HS-27A (cell line): ENCODE data around the gene TASP1.
"Not testable (repeated sequence)": the region's sequence is repeated elsewhere in the genome, so short reads cannot be mapped to it uniquely, and the experiment has no call there.

ENCODE experiments used
- DNase-seq: peaks from one replicate; pipeline ENCODE4 v3.0.0-alpha.2; 2012; ENCODE audit warnings: low read depth, missing footprints

Gene TASP1

DNA sequence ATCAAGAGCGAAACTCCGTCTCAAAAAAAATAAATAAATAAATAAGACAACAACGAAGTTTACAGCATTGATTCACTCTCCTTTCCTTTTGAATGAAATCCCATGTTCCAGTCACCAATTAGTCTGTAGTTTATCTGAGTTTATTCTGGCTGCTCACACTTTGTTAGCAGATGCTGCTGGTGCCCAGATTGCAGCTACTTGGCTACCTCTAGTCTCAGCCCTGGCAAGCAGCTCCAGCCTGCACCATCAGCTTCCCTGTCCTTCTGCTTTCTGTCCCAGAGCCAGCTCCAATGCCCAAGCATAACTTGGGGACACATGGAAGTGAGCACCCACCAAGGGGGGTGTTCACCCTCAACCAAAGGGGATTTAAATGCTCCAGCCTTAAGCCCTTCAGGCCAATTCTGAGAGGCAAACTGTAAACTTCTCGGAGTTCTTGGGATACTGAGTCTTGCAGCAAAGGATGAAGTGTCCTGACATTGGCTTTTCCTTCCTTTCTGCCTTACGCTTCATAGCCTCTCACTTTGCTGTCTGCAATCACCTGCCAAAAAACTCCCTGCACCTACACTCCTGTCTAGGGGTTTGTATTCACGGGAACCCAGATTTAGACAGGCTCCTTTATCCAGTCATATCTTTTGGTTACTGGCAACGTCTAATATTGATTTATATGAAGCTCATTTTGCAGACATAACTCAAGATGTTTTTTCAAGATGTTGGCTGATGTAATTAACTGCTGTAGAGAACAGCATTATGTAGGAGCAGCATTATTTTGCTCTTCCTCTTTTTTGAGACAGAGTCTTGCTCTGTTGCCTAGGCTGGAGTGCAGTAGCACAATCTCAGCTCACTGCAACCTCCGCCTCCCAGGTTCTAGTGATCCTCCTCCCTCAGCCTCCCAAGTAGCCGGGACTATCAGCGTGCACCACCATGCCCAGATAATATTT lies 9.8 kb upstream of the TASP1 start:
- no peak for DNase-seq

DNA sequence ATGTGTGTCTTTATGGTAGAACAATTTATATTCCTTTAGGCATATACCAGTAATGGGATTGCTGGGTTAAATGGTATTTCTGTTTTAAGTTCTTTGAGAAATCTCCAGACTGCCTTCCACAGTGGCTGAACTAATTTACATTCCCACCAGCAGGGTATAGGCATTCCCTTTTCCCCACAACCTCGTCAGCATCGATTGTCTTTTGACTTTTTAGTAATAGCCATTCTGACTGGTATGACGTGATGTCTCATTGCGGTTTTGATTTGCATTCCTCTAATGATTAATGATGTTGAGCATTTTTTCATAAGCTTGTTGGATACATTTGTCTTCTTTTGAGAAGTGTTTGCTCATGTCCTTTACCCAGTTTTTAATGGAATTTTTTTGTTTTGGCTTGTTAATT lies 5.3 kb upstream of the TASP1 start:
- peak; percentile 22 for DNase-seq

DNA sequence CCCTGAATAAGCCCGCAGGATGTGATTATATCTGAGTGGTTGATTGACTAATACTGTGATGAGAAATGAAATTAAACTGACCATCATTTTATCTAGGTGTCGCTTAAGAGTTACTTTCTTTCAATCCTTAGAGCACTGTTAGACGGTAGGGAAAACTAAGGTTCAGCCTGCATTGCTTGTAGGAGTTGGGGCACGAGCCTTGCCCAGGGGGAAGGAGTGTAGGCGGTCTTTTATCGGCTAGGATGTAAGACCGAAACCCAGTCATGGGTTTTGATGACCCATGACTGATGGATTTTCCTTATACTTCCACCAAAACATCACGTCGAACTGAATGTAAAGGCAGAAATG lies 392 bp upstream of the TASP1 start:
- DNase-seq = no peak

DNA sequence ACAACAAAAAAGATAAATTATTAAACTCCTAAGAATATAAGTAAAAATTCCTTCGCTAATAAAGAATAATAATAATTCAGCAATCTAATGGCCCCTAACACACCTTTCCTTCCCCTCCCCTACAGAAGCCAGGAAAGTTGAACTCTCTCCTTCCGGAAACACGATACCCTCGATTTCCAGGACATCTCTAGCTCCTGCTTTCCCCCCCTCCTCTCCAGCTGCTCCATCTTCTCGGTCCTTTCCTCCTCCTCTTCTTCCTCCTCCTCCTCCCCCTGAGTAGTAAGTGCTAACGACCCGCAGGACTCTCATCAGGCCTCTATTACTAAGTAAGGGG lies 603 bp downstream of the TASP1 start:
- DNase-seq = peak; percentile 29

- no peak for DNase-seq
Observed at GRCh38 chr20:13632431-13632830, 6.3 kb downstream of the TASP1 start.

DNA sequence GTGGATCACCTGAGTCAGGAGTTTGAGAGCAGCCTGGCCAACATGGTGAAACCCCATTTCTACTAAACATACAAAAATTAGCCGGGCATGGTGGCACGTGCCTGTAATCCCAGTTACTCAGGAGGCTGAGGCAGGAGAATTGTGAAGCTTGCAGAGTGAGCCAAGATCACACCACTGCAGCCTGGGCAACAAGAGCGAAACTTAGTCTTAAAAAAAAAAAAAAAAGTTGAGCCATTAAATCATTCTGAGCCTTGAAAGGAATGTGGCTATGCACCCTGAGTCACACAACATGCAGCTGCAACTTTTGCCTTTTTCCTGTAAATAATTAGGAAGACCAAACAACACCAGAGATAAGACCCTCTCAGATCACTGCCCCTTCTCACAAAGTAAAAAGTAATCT lies 11.2 kb downstream of the TASP1 start:
- DNase-seq = peak; percentile 12

DNA sequence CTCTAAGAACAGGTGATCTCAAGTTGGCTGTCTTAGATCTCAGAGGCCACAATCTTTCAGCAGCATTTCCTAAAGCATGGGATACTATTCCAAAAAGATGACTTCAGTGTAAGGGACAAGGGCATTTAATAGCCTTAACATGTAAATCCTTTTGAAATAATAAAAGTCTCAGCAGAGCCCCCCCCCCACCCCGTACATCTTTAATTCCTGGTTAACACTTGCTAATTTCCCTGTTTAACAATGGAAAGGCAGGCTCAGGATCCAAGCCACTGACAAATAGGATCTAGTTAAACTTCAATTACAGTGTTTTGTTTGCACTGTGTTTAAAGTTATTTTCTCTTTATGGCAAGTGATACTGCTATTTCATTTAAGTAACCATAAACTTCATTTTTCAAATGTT lies 12.0 kb downstream of the TASP1 start:
- DNase-seq = no peak

DNA sequence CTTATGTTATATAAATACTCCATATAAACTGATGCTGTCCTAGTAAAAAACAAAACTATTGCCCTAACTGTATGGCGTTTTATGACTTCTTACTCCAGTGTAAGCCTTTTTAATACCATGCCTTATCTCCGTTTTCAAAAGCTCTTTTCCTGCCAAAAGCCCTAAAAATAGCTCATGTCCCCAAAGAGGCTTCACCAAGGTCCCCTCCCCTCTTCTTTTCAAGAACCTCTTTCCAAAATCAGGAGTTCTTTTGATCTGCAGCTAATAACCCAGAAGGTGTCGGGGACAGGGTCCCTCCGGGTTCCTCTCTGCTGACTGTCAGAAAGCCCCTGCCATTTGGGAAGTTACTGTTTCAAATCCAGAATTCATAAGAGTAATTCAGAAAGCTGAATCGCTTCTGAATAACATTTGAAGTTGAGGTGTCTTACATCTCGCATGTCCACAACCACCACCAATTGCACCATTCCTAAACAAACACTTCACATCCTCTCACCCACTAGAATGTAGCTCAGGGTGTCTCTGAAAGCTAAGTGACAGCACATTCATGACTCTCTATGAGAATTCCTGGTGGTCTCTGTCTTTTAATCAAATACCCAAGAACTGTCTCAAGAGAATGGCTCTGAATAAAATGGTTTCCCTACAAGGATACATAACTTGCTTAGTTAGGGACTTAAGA lies 13.3 kb downstream of the TASP1 start:
- DNase-seq = no peak

GRCh38 chr20:13619415-13619814 lies 19.3 kb downstream of the TASP1 start:
- not testable (repeated sequence) for DNase-seq

DNA sequence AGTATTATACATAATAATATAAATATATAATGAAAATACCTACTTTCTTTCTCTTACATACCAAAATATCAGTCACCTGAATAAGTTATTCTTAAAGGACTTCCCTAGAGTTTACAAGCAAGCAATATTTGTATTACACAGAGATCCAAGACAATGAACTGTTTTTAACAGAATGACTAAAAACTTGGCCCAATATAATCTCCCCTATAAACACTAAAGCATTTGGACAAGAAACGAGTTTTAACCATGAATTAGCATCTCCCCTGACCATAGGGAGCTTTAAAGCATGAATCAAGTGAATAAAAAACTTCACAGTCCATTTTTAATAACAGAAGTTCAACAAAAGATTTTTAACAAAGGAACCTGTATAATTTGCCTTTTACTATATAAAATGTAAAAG lies 20.3 kb downstream of the TASP1 start:
- DNase-seq = not testable (repeated sequence)

DNA sequence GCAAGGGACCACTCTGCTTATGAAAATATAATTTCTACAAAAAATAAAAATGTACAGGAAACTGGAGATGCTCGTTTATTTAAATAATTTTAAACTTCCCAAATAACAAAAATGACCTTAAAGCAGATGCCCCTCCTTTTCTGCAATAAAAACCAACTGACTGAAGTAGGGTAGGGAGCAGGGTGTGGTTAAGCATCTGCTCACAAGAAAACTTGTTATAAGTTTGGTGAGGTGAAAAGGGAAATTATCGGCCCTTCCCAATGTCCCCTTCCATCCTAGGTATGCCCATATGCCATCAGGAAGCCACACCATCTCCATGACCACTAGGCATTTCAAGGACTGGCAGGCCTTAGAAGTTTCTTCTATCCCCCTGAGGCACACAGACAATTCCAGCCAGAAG lies 21.1 kb downstream of the TASP1 start:
- not testable (repeated sequence) for DNase-seq

DNA sequence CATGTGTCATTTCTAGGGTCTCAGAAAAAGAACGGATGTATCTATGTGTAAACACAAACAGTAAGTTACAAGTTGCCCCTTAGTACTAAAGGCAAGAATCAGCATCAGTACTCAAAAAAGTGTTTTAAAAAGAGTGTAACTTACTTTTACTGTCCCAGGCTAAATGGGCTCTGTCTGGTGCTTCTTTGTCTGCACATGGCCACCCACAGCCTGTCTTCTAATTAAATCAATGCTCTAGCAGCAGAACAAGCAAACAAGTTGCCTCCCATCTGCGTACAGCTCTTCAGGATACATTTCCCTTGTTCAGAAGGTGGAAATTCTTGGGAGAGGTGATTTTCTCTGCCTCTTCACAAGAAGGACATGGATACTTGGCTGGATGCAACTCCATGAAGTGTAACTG lies 22.0 kb downstream of the TASP1 start:
- not testable (repeated sequence) for DNase-seq

DNA sequence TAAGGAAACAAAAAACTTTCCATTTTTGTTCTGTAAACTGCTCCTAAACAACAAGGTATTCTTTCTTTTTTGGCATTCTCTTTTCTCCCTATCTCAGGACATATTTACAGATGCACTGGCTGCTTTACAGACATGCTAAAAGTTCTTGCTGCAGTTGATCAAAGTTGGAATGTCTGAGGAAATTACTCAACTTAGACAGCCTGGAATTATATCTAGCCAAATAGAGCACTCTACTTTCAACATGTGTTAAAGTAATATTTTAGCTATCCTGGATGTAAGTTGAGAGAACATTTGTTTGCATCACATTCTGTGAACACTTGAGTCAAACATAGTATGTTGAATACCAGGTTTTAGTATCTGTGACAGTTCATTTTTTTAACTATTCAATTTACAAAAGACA lies 24.8 kb downstream of the TASP1 start:
- DNase-seq = no peak

DNA sequence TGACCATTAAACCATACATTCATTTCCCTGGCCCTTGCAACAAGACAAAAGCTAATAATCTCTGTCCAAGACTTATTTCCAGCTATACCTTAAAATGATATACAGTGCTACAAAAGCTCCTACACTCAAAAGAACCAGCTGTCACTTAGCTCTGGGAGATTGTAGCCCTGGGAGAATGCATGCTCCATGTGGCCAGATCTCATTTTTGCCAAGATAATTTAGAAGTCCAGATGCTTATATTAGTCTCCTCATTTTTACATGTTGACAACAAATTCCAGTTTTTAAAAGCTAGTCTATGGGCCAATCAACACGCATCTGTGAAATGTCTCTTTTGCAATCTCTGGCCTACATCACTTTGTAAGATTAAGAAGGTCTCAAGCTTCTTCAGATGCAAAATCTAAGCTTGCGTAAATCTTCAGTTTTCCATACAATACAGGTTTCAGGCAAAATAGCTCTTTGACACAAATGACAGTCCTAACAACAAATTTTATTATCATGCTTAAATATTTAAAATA lies 27.1 kb downstream of the TASP1 start:
- no peak for DNase-seq

- no peak for DNase-seq
Observed at GRCh38 chr20:13610184-13610583, 28.5 kb downstream of the TASP1 start.

GRCh38 chr20:13608066-13608465 lies 30.7 kb downstream of the TASP1 start:
- DNase-seq = no peak

- not testable (repeated sequence) for DNase-seq
Observed at GRCh38 chr20:13593423-13593822, 45.3 kb downstream of the TASP1 start.

DNA sequence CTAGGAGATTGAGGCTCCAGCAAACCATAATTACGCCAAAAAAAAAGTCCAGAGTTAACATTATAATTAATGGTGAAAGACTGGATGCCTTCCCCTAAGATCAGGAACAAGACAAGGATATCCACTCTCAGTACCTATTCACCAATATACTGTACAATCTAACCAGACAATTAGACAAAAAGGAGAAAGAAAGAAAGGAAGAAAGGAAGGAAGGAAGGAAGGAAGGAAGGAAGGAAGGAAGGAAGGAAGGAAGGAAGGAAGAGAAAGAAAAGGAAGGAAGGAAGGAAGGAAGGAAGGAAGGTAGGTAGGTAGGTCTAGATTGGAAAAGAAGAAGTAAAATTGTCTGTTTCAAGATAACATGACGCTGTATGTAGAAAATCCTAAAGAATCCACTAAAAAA lies 50.7 kb downstream of the TASP1 start:
- DNase-seq = no peak

- DNase-seq = no peak
Observed at GRCh38 chr20:13587370-13587769, 51.4 kb downstream of the TASP1 start.

- no peak for DNase-seq
Observed at GRCh38 chr20:13586133-13586532, 52.6 kb downstream of the TASP1 start.

DNA sequence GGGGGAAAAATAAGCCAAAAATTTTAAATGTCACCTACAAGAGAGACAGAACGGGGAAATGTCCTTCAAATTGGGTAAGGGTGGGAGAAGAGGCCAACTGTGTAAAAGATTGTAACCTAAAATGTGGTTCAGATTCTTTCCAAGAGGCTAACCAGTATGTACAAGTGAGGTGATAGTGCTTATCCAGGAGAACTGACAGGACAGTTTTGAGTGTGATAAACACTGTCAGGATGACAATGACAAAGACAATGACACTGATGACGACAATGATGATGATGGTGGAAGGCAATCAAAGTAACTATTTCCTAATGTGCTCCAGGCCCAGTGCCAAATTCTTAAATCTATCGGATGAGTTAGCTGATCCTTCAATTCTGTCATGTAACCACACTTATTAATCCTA lies 57.3 kb downstream of the TASP1 start:
- DNase-seq = no peak

DNA sequence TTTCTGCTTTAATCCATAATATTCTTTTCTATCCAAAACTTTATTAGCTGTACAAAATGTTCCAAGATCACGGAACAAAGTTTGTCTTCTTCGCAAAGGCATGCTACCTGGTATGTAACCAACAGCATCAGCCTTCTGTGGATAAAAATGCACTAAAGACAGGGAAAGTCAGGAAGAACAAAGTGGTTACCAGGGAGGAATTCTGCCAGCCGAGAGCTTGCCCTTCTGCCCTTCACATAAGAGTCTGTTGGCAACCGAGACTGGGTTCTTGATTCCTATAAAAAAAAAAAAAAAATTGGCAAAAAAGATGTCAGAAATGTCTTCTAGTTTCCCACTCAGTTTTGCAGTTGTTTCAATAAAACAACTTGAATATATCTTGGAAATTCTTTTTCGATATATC lies 58.0 kb downstream of the TASP1 start:
- DNase-seq = no peak

- no peak for DNase-seq
Observed at GRCh38 chr20:13574071-13574470, 64.7 kb downstream of the TASP1 start.
